Measurements from ENCODE around the gene TNRC6C.

GRCh38 chr17:78064708-78065107 lies 106.2 kb downstream of the TNRC6C start:
- TF ChIP-seq CTCF (IDR thresholded peaks at IDR 0.05; ENCODE audit: borderline replicate concordance, extremely low read depth, low read length, poor library complexity, severe bottlenecking) (no peak), EZH2 (IDR thresholded peaks at IDR 0.05; ENCODE audit: borderline replicate concordance, low read depth, low read length, severe bottlenecking) (no peak)
